HepG2 (cell line): ENCODE data around the gene DIRAS1. TPM values are rescaled to one million over a fixed set of nuclear protein-coding genes. Genes with fewer than 3 reads are reported as not detected.

Source experiments
- CBX1 ChIP-seq: IDR thresholded peaks from one replicate; pipeline ENCODE4 v1.6.1; 2016; ENCODE audit warnings: antibody characterized with exemption, low read depth
- ERF ChIP-seq: IDR thresholded peaks from 2 replicates; pipeline ENCODE4 v1.6.1; 2018; ENCODE audit warnings: missing biosample characterization, missing genetic modification reagents
- NR1H2 ChIP-seq: sonication (generic); formaldehyde crosslinking; IDR thresholded peaks from 2 replicates; pipeline ENCODE4 v1.8.1; 2022; ENCODE audit warnings: low read depth, missing genetic modification reagents, borderline replicate concordance
- SMYD3 ChIP-seq: sonication (generic); formaldehyde crosslinking; IDR thresholded peaks from 2 replicates; pipeline ENCODE4 v1.8.1; 2023; ENCODE audit warnings: mild to moderate bottlenecking, missing genetic modification reagents
- SNRNP70 ChIP-seq: fragments of 200-400 bp; formaldehyde crosslinking; IDR thresholded peaks from 2 replicates; pipeline ENCODE4 v1.6.1; 2017; ENCODE audit warnings: mild to moderate bottlenecking, low read depth, low read length, moderate library complexity
- SP5 ChIP-seq: IDR thresholded peaks from 2 replicates; pipeline ENCODE4 v1.6.1; 2016; ENCODE audit warnings: low read depth, borderline replicate concordance
- ZNF335 ChIP-seq: sonication (generic); formaldehyde crosslinking; IDR thresholded peaks from 2 replicates; pipeline ENCODE4 v1.4.0; 2020; ENCODE audit warnings: missing genetic modification reagents
- ZNF674 ChIP-seq: sonication (generic); formaldehyde crosslinking; IDR thresholded peaks from 2 replicates; pipeline ENCODE4 v1.5.0; 2020; ENCODE audit warnings: low read depth, mild to moderate bottlenecking, missing genetic modification reagents
- ZNF737 ChIP-seq: sonication (generic); formaldehyde crosslinking; IDR thresholded peaks from 2 replicates; pipeline ENCODE4 v1.5.0; 2020; ENCODE audit warnings: missing genetic modification reagents, mild to moderate bottlenecking, borderline replicate concordance
- polyA plus RNA-seq, 8 experiments: library from polyadenylated mRNA; depleted of rRNA in 3 of 8; stranded (reverse) in 7 of 8; unstranded in 1 of 8; fragments of >200 nt; fragmentation: Illumina TruSeq in 4 of 8; extraction: Trizol in 4 of 8; gene quantifications; 2 replicates each; pipeline versions ENCODE4 v1.2.1 to v1.2.3, GENCODE V29; 2011 to 2016; ENCODE audit warnings: low read depth in 4 of 8, missing spikeins in 1 of 8, mixed read lengths in 1 of 8; ENCODE audit not compliant: insufficient read depth in 1 of 8
- total RNA-seq, 5 experiments: library from RNA; depleted of rRNA; stranded (reverse); fragments of >200 nt; fragmentation: Illumina TruSeq; extraction: Trizol; gene quantifications; 2 replicates each; pipeline ENCODE4 v1.2.3, GENCODE V29; 2016; ENCODE audit warnings: low read depth in 1 of 5
- TF ChIP-seq, protein P1 (sequence below): sonication (generic); formaldehyde crosslinking; IDR thresholded peaks from 2 replicates; pipeline ENCODE4 v1.4.0; 2020; ENCODE audit warnings: mild to moderate bottlenecking, low read depth, missing genetic modification reagents
- TF ChIP-seq, protein P2 (sequence below): sonication (generic); formaldehyde crosslinking; IDR thresholded peaks from 2 replicates; pipeline ENCODE4 v1.5.1; 2020; ENCODE audit warnings: missing genetic modification reagents, mild to moderate bottlenecking, borderline replicate concordance
- TF ChIP-seq, protein P3 (sequence below): sonication (generic); formaldehyde crosslinking; IDR thresholded peaks from 2 replicates; pipeline ENCODE4 v1.4.0; 2020; ENCODE audit warnings: mild to moderate bottlenecking, missing genetic modification reagents
- TF ChIP-seq, protein P4 (sequence below): sonication (generic); formaldehyde crosslinking; IDR thresholded peaks from 2 replicates; pipeline ENCODE4 v1.5.0; 2020; ENCODE audit warnings: missing genetic modification reagents, mild to moderate bottlenecking, borderline replicate concordance
- TF ChIP-seq, protein P5 (sequence below): sonication (generic); formaldehyde crosslinking; IDR thresholded peaks from 2 replicates; pipeline ENCODE4 v1.8.0; 2022; ENCODE audit warnings: missing genetic modification reagents, mild to moderate bottlenecking, moderate library complexity, borderline replicate concordance

DIRAS1 gene
- total and polyA plus RNA-seq, 2 of the 13 experiments (the other 11 are each of a cell fraction or from before 2014, with no cell fraction given): 0.97 to 1.8 TPM

DNA sequence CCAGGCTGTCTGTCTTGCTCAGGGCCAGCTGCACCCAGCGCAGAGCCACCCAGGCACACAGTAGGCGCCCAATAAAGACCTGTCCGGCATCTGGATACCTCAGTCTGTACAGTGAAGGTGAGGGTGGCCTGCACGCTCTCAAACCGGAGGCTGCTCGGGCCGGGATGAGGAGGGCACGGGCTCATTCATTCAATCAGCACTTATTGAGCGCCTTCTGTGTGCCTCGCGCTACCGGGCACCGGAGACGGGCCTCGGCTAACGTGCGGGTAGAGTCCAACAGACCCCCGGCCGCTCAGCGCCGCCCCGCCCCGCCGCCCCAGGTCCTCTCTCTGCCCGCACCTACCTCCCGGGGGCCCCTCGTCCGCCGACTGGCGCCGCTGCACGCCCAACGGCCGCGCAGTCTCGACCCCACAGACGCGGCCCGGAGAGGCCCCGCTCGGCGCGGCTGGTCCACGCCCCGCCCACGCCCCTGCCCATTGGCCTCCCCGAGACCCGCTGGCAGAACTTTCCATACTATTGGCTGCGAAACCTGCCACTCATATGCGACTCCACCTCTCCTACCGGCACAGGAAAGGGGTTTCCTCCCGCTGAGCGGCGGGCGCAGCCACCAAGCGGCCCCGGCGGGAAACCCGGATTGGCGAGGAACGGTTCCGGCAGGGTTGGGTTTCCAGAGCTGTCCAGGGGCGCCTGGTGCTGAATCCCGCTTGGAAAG lies 18.6 kb upstream of the DIRAS1 start, which contains the start of gene SLC39A3 (continued):
- TF ChIP-seq, protein P1, sequence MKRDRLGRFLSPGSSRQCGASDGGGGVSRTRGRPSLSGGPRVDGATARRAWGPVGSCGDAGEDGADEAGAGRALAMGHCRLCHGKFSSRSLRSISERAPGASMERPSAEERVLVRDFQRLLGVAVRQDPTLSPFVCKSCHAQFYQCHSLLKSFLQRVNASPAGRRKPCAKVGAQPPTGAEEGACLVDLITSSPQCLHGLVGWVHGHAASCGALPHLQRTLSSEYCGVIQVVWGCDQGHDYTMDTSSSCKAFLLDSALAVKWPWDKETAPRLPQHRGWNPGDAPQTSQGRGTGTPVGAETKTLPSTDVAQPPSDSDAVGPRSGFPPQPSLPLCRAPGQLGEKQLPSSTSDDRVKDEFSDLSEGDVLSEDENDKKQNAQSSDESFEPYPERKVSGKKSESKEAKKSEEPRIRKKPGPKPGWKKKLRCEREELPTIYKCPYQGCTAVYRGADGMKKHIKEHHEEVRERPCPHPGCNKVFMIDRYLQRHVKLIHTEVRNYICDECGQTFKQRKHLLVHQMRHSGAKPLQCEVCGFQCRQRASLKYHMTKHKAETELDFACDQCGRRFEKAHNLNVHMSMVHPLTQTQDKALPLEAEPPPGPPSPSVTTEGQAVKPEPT (CRISPR knock-in tag): peak; percentile 65; the same call in 1 of the 2 replicates
- no peak for TF ChIP-seq SNRNP70
- TF ChIP-seq CBX1: peak; percentile 49
- peak; percentile 98 for TF ChIP-seq SMYD3 (CRISPR knock-in tag)
- TF ChIP-seq, protein P2, sequence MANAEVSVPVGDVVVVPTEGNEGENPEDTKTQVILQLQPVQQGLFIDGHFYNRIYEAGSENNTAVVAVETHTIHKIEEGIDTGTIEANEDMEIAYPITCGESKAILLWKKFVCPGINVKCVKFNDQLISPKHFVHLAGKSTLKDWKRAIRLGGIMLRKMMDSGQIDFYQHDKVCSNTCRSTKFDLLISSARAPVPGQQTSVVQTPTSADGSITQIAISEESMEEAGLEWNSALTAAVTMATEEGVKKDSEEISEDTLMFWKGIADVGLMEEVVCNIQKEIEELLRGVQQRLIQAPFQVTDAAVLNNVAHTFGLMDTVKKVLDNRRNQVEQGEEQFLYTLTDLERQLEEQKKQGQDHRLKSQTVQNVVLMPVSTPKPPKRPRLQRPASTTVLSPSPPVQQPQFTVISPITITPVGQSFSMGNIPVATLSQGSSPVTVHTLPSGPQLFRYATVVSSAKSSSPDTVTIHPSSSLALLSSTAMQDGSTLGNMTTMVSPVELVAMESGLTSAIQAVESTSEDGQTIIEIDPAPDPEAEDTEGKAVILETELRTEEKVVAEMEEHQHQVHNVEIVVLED (CRISPR knock-in tag): peak; percentile 84
- TF ChIP-seq, protein P3, sequence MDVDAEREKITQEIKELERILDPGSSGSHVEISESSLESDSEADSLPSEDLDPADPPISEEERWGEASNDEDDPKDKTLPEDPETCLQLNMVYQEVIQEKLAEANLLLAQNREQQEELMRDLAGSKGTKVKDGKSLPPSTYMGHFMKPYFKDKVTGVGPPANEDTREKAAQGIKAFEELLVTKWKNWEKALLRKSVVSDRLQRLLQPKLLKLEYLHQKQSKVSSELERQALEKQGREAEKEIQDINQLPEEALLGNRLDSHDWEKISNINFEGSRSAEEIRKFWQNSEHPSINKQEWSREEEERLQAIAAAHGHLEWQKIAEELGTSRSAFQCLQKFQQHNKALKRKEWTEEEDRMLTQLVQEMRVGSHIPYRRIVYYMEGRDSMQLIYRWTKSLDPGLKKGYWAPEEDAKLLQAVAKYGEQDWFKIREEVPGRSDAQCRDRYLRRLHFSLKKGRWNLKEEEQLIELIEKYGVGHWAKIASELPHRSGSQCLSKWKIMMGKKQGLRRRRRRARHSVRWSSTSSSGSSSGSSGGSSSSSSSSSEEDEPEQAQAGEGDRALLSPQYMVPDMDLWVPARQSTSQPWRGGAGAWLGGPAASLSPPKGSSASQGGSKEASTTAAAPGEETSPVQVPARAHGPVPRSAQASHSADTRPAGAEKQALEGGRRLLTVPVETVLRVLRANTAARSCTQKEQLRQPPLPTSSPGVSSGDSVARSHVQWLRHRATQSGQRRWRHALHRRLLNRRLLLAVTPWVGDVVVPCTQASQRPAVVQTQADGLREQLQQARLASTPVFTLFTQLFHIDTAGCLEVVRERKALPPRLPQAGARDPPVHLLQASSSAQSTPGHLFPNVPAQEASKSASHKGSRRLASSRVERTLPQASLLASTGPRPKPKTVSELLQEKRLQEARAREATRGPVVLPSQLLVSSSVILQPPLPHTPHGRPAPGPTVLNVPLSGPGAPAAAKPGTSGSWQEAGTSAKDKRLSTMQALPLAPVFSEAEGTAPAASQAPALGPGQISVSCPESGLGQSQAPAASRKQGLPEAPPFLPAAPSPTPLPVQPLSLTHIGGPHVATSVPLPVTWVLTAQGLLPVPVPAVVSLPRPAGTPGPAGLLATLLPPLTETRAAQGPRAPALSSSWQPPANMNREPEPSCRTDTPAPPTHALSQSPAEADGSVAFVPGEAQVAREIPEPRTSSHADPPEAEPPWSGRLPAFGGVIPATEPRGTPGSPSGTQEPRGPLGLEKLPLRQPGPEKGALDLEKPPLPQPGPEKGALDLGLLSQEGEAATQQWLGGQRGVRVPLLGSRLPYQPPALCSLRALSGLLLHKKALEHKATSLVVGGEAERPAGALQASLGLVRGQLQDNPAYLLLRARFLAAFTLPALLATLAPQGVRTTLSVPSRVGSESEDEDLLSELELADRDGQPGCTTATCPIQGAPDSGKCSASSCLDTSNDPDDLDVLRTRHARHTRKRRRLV (CRISPR knock-in tag): peak; percentile 79; the same call in 1 of the 2 replicates
- no peak for TF ChIP-seq ZNF737 (CRISPR knock-in tag)
- TF ChIP-seq, protein P4, sequence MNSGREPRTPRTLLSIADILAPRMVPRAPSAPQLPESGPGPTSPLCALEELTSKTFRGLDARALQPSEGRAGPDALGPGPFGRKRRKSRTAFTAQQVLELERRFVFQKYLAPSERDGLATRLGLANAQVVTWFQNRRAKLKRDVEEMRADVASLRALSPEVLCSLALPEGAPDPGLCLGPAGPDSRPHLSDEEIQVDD: peak; percentile 90; the same call in 1 of the 2 replicates
- TF ChIP-seq, protein P5, sequence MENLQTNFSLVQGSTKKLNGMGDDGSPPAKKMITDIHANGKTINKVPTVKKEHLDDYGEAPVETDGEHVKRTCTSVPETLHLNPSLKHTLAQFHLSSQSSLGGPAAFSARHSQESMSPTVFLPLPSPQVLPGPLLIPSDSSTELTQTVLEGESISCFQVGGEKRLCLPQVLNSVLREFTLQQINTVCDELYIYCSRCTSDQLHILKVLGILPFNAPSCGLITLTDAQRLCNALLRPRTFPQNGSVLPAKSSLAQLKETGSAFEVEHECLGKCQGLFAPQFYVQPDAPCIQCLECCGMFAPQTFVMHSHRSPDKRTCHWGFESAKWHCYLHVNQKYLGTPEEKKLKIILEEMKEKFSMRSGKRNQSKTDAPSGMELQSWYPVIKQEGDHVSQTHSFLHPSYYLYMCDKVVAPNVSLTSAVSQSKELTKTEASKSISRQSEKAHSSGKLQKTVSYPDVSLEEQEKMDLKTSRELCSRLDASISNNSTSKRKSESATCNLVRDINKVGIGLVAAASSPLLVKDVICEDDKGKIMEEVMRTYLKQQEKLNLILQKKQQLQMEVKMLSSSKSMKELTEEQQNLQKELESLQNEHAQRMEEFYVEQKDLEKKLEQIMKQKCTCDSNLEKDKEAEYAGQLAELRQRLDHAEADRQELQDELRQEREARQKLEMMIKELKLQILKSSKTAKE: no peak
- no peak for TF ChIP-seq ZNF674 (CRISPR knock-in tag)
- TF ChIP-seq ERF (CRISPR knock-in tag): peak; percentile 100
- peak; percentile 97 for TF ChIP-seq ZNF335 (CRISPR knock-in tag)
- peak; percentile 53; the same call in 1 of the 2 replicates for TF ChIP-seq SP5 (CRISPR knock-in tag)
- peak; percentile 92; the same call in 1 of the 2 replicates for TF ChIP-seq NR1H2 (CRISPR knock-in tag)
